C4-2B (cell line): ENCODE data around the gene PRUNE1.

Experiments used
- ZFX ChIP-seq: fragments of 450-650 bp; IDR thresholded peaks from 2 replicates; pipeline ENCODE4 v1.6.1; 2017
- TF ChIP-seq, protein P1 (sequence below): fragments of 450-650 bp; conservative IDR thresholded peaks from 2 replicates; pipeline ENCODE4 v1.5.1; 2017; ENCODE audit warnings: mild to moderate bottlenecking

DNA sequence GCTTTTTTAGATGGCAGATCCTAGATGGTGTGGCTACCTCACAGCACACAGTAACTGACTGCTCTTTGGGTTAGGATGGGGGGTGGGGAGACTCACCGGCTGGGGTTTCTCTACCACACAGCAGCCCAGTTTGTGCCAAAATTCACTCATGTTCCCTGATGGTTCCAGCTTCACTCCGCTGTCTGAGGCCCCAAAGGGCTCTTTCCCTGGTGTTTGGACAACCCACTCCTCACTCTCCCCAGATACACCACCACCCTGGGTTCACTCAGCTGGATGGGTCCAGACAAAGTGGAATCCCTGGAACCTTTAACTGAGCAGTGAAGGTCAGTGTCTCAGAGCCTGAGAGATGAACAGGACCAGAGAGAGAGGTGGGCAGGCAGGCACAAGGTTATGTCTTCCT, 47.3 kb downstream of the PRUNE1 start:
- TF ChIP-seq, protein P1, sequence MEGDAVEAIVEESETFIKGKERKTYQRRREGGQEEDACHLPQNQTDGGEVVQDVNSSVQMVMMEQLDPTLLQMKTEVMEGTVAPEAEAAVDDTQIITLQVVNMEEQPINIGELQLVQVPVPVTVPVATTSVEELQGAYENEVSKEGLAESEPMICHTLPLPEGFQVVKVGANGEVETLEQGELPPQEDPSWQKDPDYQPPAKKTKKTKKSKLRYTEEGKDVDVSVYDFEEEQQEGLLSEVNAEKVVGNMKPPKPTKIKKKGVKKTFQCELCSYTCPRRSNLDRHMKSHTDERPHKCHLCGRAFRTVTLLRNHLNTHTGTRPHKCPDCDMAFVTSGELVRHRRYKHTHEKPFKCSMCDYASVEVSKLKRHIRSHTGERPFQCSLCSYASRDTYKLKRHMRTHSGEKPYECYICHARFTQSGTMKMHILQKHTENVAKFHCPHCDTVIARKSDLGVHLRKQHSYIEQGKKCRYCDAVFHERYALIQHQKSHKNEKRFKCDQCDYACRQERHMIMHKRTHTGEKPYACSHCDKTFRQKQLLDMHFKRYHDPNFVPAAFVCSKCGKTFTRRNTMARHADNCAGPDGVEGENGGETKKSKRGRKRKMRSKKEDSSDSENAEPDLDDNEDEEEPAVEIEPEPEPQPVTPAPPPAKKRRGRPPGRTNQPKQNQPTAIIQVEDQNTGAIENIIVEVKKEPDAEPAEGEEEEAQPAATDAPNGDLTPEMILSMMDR: no peak
- no peak for TF ChIP-seq ZFX
